Nephron progenitor cell (in vitro differentiated cells): Measurements from ENCODE around the gene INSYN1.

Experiments used
- DNase-seq: peaks from one replicate; pipeline ENCODE4 v3.0.0; 2021
- H3K27ac Mint-ChIP-seq: 2 replicates; pipeline ENCODE4 v1.8.0; 2021; ENCODE audit warnings: mild to moderate bottlenecking, moderate library complexity, mixed read lengths
- H3K27me3 Mint-ChIP-seq: 2 replicates; pipeline ENCODE4 v1.8.0; 2021; ENCODE audit warnings: mild to moderate bottlenecking, low read depth, mixed read lengths; ENCODE audit not compliant: poor library complexity
- H3K36me3 Mint-ChIP-seq: 2 replicates; pipeline ENCODE4 v1.8.0; 2021; ENCODE audit warnings: low read depth, mixed read lengths
- H3K4me1 Mint-ChIP-seq: 2 replicates; pipeline ENCODE4 v1.8.0; 2021; ENCODE audit warnings: mixed read lengths
- H3K4me3 Mint-ChIP-seq: 2 replicates; pipeline ENCODE4 v1.8.0; 2021; ENCODE audit warnings: mild to moderate bottlenecking, moderate library complexity, mixed read lengths
- H3K9me3 Mint-ChIP-seq: 2 replicates; pipeline ENCODE4 v1.8.0; 2021; ENCODE audit warnings: mild to moderate bottlenecking, moderate library complexity, mixed read lengths
- CTCF ChIP-seq: fragments of 200-600 bp; sonication (generic); IDR thresholded peaks from 2 replicates; pipeline ENCODE4 v1.5.0; 2021; ENCODE audit warnings: antibody characterized with exemption

Gene INSYN1

GRCh38 chr15:73748730-73749129, 4.4 kb downstream of the INSYN1 start:
- peaks cover 23% of the 10 kb centered on the region for H3K27me3 Mint-ChIP-seq
- H3K9me3 Mint-ChIP-seq, result no peaks in the 10 kb centered on the region
- no peaks in the 10 kb centered on the region for H3K36me3 Mint-ChIP-seq
- TF ChIP-seq CTCF, result no peak
- DNase-seq, result no peak
- H3K27ac Mint-ChIP-seq, result no peak overlapping the region
- H3K4me1 Mint-ChIP-seq, result peaks cover 65% of the 10 kb centered on the region
- no peak overlapping the region for H3K4me3 Mint-ChIP-seq

GRCh38 chr15:73747847-73748590, 5.1 kb downstream of the INSYN1 start:
- Mint-ChIP-seq H3K27ac (no peak overlapping the region), H3K4me3 (no peak overlapping the region), H3K36me3 (no peaks in the 10 kb centered on the region), H3K9me3 (no peaks in the 10 kb centered on the region), H3K27me3 (peaks cover 18% of the 10 kb centered on the region), H3K4me1 (peaks cover 64% of the 10 kb centered on the region)
- no peak for TF ChIP-seq CTCF
- DNase-seq, result no peak

GRCh38 chr15:73746883-73747282, 6.3 kb downstream of the INSYN1 start:
- Mint-ChIP-seq H3K4me3 (no peak overlapping the region), H3K27ac (no peak overlapping the region), H3K9me3 (no peaks in the 10 kb centered on the region), H3K4me1 (peaks cover 73% of the 10 kb centered on the region), H3K36me3 (no peaks in the 10 kb centered on the region), H3K27me3 (peaks cover 18% of the 10 kb centered on the region)
- no peak for DNase-seq
- TF ChIP-seq CTCF, result no peak

GRCh38 chr15:73746261-73746660, 6.9 kb downstream of the INSYN1 start:
- Mint-ChIP-seq H3K4me3 (no peak overlapping the region), H3K27me3 (peaks cover 16% of the 10 kb centered on the region), H3K4me1 (peaks cover 74% of the 10 kb centered on the region), H3K27ac (peak overlapping the region; percentile 47), H3K36me3 (no peaks in the 10 kb centered on the region), H3K9me3 (no peaks in the 10 kb centered on the region)
- TF ChIP-seq CTCF, result no peak
- no peak for DNase-seq

GRCh38 chr15:73745073-73745472, 8.1 kb downstream of the INSYN1 start:
- H3K4me3 Mint-ChIP-seq, result no peak overlapping the region
- no peaks in the 10 kb centered on the region for H3K9me3 Mint-ChIP-seq
- H3K27ac Mint-ChIP-seq, result no peak overlapping the region
- TF ChIP-seq CTCF, result no peak
- H3K27me3 Mint-ChIP-seq, result peaks cover 14% of the 10 kb centered on the region
- H3K36me3 Mint-ChIP-seq, result no peaks in the 10 kb centered on the region
- H3K4me1 Mint-ChIP-seq, result peaks cover 77% of the 10 kb centered on the region
- DNase-seq, result no peak

GRCh38 chr15:73744293-73744692, 8.9 kb downstream of the INSYN1 start:
- Mint-ChIP-seq H3K4me3 (no peak overlapping the region), H3K36me3 (no peaks in the 10 kb centered on the region), H3K4me1 (peaks cover 80% of the 10 kb centered on the region), H3K27me3 (peaks cover 16% of the 10 kb centered on the region), H3K27ac (no peak overlapping the region), H3K9me3 (no peaks in the 10 kb centered on the region)
- DNase-seq, result no peak
- TF ChIP-seq CTCF, result no peak
